GM18520 (cell line): ENCODE results near the gene EIF3J.
"Not testable (repeated sequence)": the region's sequence is repeated elsewhere in the genome, so short reads cannot be mapped to it uniquely, and the experiment has no call there.

Experiments used
- ATAC-seq: cut with Tn5 transposase; IDR thresholded peaks from one replicate; pipeline ENCODE4 v1.9.1; 2021; ENCODE audit not compliant: unreplicated experiment

The EIF3J gene

DNA sequence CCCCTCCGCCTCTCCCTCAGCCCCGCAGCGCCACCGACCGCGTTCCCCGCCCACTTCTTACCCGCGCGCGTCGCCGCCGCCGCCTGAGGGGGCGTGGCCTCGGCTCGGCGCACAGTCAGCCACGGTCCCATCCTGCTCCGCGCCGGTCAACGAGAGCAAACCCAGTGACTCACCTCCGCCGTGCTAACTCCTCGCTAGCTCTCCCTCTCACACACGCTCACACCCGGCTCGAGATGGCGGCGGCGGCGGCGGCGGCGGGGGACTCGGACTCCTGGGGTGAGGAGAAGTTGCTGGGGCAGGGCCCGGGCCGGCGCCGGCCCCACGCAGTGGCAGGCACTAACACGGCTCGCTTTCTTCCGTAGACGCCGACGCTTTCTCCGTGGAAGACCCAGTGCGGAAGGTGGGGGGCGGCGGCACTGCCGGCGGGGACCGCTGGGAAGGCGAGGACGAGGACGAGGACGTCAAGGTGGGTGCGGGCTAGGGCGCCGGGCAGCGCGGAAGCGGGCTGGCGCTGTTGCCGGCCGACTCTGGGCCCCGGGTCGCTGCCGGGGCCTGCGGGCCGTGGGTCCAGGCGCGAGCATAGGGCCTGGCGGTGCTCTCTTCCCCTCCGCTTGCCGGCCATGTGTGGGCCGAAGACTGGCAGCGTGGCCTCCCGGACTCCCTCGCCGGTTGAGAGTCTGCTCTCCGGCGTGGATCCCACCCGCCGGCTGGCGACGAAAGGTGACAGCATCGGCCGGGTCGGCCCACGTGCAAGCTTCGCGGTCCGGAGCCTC, at the start of gene EIF3J:
Gene EIF3J, plus strand, starts transcription at position 186 of the 773 bp plus-strand sequence. Its CDS starts 48 bp downstream, at position 234.
- ATAC-seq = peak; percentile 79

DNA sequence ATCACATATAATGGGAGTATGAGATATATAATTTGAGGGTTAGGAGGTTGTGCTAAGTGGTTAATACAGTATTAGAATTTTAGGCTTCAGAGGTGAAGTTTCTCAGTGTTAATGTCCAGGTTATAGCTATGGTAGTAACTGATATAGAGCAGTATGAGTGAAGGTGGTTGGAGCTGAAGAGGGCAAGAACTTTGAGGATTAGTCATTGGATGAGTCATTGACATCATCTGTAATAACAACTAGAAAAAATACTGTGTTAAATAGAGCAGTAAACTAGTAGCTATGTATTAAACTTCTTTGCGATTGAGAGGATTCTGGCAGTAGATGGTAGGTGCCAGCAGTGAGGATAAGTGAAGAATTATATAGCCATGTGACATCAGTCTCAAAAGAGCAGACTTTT, 47.5 kb upstream of the EIF3J start:
- ATAC-seq = no peak

DNA sequence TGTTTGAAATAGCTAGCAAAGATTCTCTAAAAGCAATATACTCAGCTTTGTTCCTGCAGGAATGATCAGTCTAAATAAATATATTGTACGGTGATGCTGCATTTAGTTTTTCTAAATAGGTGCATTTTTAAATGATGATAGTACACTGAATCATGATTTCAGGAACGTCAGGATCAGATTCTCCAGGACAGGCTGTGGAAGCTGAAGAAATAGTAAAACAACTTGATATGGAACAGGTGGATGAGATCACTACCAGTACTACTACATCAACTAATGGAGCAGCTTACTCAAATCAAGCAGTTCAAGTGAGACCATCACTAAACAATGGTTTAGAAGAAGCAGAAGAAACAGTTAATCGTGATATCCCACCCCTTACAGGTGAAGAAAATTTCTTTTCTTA, 46.3 kb upstream of the EIF3J start:
- ATAC-seq = no peak

- no peak for ATAC-seq
These were observed 44.9 kb upstream of the EIF3J start for GRCh38 chr15:44492040-44492439.

GRCh38 chr15:44492672-44493071, 44.3 kb upstream of the EIF3J start:
- no peak for ATAC-seq

- ATAC-seq = no peak
These were observed 41.4 kb upstream of the EIF3J start for GRCh38 chr15:44495562-44495961.

- ATAC-seq = no peak
These were observed 36.4 kb upstream of the EIF3J start for GRCh38 chr15:44500555-44500954.

- no peak for ATAC-seq
These were observed 35.1 kb upstream of the EIF3J start for GRCh38 chr15:44501768-44502366.

GRCh38 chr15:44516436-44516835, 20.5 kb upstream of the EIF3J start:
- ATAC-seq = no peak

GRCh38 chr15:44519537-44519936, 17.4 kb upstream of the EIF3J start:
- no peak for ATAC-seq

DNA sequence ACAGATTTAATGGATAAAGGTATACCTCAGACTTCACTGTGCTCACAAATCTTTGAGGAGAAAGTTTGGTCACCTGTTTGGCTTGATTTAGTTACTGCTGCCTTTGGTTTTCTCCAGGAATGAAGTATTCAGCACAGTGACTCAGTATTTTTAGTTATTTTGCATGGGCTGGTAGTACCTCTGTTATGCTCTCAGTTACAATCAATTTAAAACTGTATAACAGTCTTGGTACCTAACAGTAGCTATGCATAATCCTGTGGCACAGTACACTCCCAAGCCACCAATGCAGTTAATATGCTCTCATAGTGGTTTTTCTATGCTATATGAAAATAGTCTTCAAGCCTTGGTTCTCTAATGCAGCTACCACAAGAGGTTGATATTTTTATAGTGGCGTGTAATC, 11.9 kb upstream of the EIF3J start:
- no peak for ATAC-seq

GRCh38 chr15:44527241-44527640, 9.7 kb upstream of the EIF3J start:
- no peak for ATAC-seq

GRCh38 chr15:44529864-44530604, 6.9 kb upstream of the EIF3J start:
- ATAC-seq = no peak

GRCh38 chr15:44530653-44531052, 6.3 kb upstream of the EIF3J start:
- ATAC-seq = no peak

DNA sequence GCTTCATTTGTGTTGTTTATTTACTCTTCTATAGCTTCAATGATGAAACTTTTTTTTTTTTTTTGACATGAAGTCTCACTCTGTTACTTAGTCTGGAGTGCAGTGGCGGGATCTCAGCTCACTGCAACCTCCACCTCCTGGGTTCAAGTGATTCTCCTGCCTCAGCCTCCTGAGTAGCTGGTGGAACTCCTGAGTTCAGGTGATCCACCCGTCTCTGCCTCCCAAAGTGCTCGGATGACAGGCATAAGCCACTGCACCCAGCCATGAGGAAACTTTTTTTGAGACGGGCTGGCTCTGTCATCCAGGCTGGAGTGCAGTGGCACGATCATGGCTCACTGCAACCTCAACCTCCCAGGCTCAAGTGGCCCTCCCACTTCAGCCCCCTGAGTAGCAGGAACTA, 4.7 kb upstream of the EIF3J start:
- not testable (repeated sequence) for ATAC-seq

GRCh38 chr15:44532689-44533088, 4.3 kb upstream of the EIF3J start:
- no peak for ATAC-seq

DNA sequence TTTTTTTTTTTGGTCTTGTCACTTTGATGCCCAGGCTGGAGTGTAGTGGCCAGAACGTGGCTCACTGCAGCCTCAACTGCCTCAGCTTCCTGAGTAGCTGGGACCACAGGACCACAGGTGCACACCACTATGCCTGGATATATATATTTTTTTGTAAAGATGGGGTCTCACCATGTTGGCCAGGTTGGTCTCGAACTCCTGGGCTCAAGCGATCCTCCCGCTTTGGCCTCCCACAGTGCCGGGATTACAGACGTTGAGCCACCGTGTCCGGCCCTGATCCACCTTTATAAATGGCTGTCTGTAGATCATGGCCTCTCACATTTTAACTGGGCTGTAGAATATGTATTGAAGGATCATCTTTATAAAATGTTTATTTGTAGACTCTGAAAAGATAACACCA, 1.9 kb upstream of the EIF3J start:
- ATAC-seq = no peak

- no peak for ATAC-seq
These were observed 1.2 kb upstream of the EIF3J start for GRCh38 chr15:44535523-44536301.

GRCh38 chr15:44536302-44536961, 515 bp upstream of the EIF3J start:
- ATAC-seq = peak; percentile 63

DNA sequence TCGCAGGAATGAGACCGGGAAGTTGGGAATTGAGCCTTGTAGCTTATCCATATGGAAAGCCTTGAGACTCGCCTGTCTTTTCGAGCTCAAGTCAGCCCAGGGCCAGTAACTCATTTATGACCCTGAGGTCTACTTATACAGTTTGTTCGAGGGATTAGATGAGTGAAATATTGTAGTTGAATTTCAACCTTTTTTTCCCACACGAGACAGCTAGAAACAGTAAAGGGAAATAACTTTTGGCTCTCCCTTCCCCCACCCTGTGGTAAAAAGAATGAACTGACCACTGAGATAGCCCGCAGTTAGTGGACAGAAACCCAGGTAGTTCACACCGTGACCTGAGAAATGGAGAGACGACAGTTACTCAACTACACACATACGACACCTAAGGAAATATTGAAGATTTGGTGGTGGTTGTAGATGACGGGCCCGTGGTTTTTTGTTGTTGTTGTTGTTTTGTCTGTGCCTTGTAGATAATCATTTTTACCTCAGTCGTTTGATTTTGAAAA, 841 bp downstream of the EIF3J start:
- no peak for ATAC-seq
